ENCODE data around the gene HCN1.

GRCh38 chr5:45617859-45618416 lies 78.2 kb downstream of the HCN1 start:
- no peak for TF ChIP-seq POLR2AphosphoS5 (IDR thresholded peaks at IDR 0.05)
- no peak for TF ChIP-seq CTCF (IDR thresholded peaks at IDR 0.05 in 8 of 11, conservative IDR thresholded peaks at IDR 0.05 in 3 of 11)
- TF ChIP-seq POLR2A (IDR thresholded peaks at IDR 0.05) = no peak
